Adrenal gland (tissue), 12 donors: Measurements from ENCODE around the gene SEMA3F. TPM values are rescaled to one million over a fixed set of nuclear protein-coding genes. Genes with fewer than 3 reads are reported as not detected.

Experiments used
- DNase-seq, 7 donors: peaks; one replicate each; pipeline ENCODE4 v3.0.0-alpha.2; 2019 to 2020
- H3K27ac ChIP-seq, 5 donors: fragments of 200-600 bp; sonication (generic) in 4 of 5; 1 replicate in 3 of 5; 2 replicates in 2 of 5; pipeline versions ENCODE4 v1.5.1 to v1.8.0; 2016 to 2020; ENCODE audit warnings: mild to moderate bottlenecking in 1 of 5
- H3K27me3 ChIP-seq: fragments of 200-600 bp; 2 replicates; pipeline ENCODE4 v1.8.0; 2021
- H3K36me3 ChIP-seq, 2 donors: fragments of 200-600 bp; replicated peaks in 1 of 2; 1 replicate in 1 of 2; 2 replicates in 1 of 2; pipeline versions ENCODE4 v1.5.1 to v1.8.0; 2018 to 2022
- H3K4me1 ChIP-seq, 2 donors: fragments of 200-600 bp; replicated peaks in 1 of 2; 1 replicate in 1 of 2; 2 replicates in 1 of 2; pipeline versions ENCODE4 v1.5.1 to v1.8.0; 2018 to 2021
- H3K4me3 ChIP-seq, 4 donors: fragments of 200-600 bp; sonication (generic) in 3 of 4; one replicate each; pipeline ENCODE4 v1.5.1; 2016 to 2018
- H3K9me3 ChIP-seq, 3 donors: fragments of 200-600 bp; sonication (generic) in 1 of 3; replicated peaks in 1 of 3; 1 replicate in 2 of 3; 2 replicates in 1 of 3; pipeline versions ENCODE4 v1.5.1 to v1.8.0; 2016 to 2021
- CTCF ChIP-seq, 6 experiments: fragments of 450-650 bp in 4 of 6; fragments of 200-600 bp in 2 of 6; sonication (generic) in 1 of 6; IDR thresholded peaks; 1 replicate in 5 of 6; 2 replicates in 1 of 6; pipeline versions ENCODE4 v1.5.1 to v1.8.0; 2016 to 2021; ENCODE audit warnings: antibody characterized with exemption in 6 of 6, mild to moderate bottlenecking in 2 of 6, moderate library complexity in 1 of 6
- POLR2A ChIP-seq, 2 donors: fragments of 450-650 bp; IDR thresholded peaks; one replicate each; pipeline ENCODE4 v1.6.1; 2017; ENCODE audit warnings: antibody characterized with exemption in 2 of 2, mild to moderate bottlenecking in 2 of 2, moderate library complexity in 1 of 2
- WGBS, 4 donors: extraction: QIAGEN DNeasy Blood & Tissue Kit in 2 of 4; methylation state at CpG; one replicate each; pipeline versions ENCODE4 v1.1.5 to v1.1.7; 2013 to 2017; 5-methylcytosine and 5-hydroxymethylcytosine counted together
- intact Hi-C, 2 donors: fragments of 100-400 bp; cut with DNase I; formaldehyde crosslinking; loops; one replicate each; pipeline versions ENCODE4 v1.14.1 to v1.15.0; 2022 to 2023
- microRNA counts, 2 donors: library from miRNA; unstranded; fragments of <30 nt; microRNA quantifications; one replicate each; lab custom pipeline; 2016
- microRNA-seq, 3 donors: library from miRNA; unstranded; fragments of <30 nt; microRNA quantifications; one replicate each; pipeline ENCODE4, GENCODE V29; 2017 to 2020
- polyA plus RNA-seq, 3 donors: library from polyadenylated mRNA; stranded (reverse); fragments of 200-250 nt in 2 of 3; fragments of 350-450 nt in 1 of 3; fragmentation: Illumina TruSeq in 1 of 3; extraction: RNeasy Lipid Tissue Mini Kit (QIAGEN cat#74804) in 1 of 3; gene quantifications; one replicate each; pipeline ENCODE4 v1.2.3, GENCODE V29; 2013 to 2014
- small RNA-seq, 2 donors: library from RNA; depleted of rRNA; stranded (forward); fragments of <200 nt; gene quantifications; one replicate each; pipeline ENCODE3, GENCODE V24; 2016
- total RNA-seq, 9 donors: library from RNA; depleted of rRNA in 4 of 9; stranded (reverse); fragments of >200 nt in 4 of 9; fragments of 120-200 nt in 1 of 9; fragmentation: NEBNext Ultra II Directional in 1 of 9; extraction: Animal tissue kit (Norgen Biotek cat#: 25700) in 1 of 9; gene quantifications; one replicate each; pipeline versions ENCODE4 v1.1.0 to v1.2.4, GENCODE V29; 2013 to 2023
- donor health status: healthy with polysubstance abuse.
- donor health status: Bipolar disorder and iron deficiency.
- donor health status: DM: yes; HTN: yes; CAD: no.
- donor health status: DM: no; HTN: no; CAD: no.
- donor health status: DM: no; HTN: no; CAD: no.
- donor health status: DM: yes; HTN: yes; CAD: no.

Gene SEMA3F
- total and polyA plus RNA-seq, 12 donors = 1.6 to 21.1 (median 13.6) TPM

- WGBS, 4 donors = 0 to 3% (median 1%) methylated on average over 6 to 7 of the region's 7 CpGs
- no peaks in the 10 kb centered on the region for H3K27me3 ChIP-seq
- H3K4me1 ChIP-seq = peaks cover 26 to 46% of the 10 kb centered on the region in 2 donors
- H3K36me3 ChIP-seq = no peaks in the 10 kb centered on the region
- intact Hi-C loops = no loop called here
- H3K9me3 ChIP-seq = no peaks in the 10 kb centered on the region
- peak in 3 of 7 donors; percentile 48 to 66 (median 59) for DNase-seq
- no peak for TF ChIP-seq CTCF (IDR thresholded peaks at IDR 0.05)
- no peak for TF ChIP-seq POLR2A (IDR thresholded peaks at IDR 0.05)
- H3K27ac ChIP-seq = peak overlapping the region; percentile 80 to 96 (median 86)
- peak overlapping the region; percentile 49 to 84 (median 68) for H3K4me3 ChIP-seq
Measured at GRCh38 chr3:50237133-50237651, 82.1 kb downstream of the SEMA3F start.

- H3K9me3 ChIP-seq = no peaks in the 10 kb centered on the region
- TF ChIP-seq POLR2A (IDR thresholded peaks at IDR 0.05) = peak in 1 of 2 donors; percentile 92
- peak in 1 of 6 experiments; percentile 6 for TF ChIP-seq CTCF (IDR thresholded peaks at IDR 0.05)
- H3K4me3 ChIP-seq = peak overlapping the region; percentile 16 to 84 (median 68)
- peaks cover 26 to 51% of the 10 kb centered on the region in 2 donors for H3K4me1 ChIP-seq
- H3K36me3 ChIP-seq = no peaks in the 10 kb centered on the region
- intact Hi-C loops = no loop called here
- peak overlapping the region; percentile 80 to 96 (median 86) for H3K27ac ChIP-seq
- 1 to 4% (median 1%) methylated on average over 5 to 31 of the region's 31 CpGs; no CpG with 5 or more reads in 1 of the 4 donors for WGBS, 4 donors
- peak; percentile 75 to 94 (median 89) for DNase-seq
- no peaks in the 10 kb centered on the region for H3K27me3 ChIP-seq
Measured at GRCh38 chr3:50237754-50238548, 82.8 kb downstream of the SEMA3F start.

GRCh38 chr3:50238549-50239026 lies 83.5 kb downstream of the SEMA3F start:
- no peak for TF ChIP-seq POLR2A (IDR thresholded peaks at IDR 0.05)
- TF ChIP-seq CTCF (IDR thresholded peaks at IDR 0.05) = peak in 1 of 6 experiments; percentile 5
- H3K27ac ChIP-seq = peak overlapping the region; percentile 80 to 96 (median 86)
- intact Hi-C loops = no loop called here
- no peaks in the 10 kb centered on the region for H3K27me3 ChIP-seq
- H3K4me3 ChIP-seq = peak overlapping the region in 2 of 4 donors; percentile 65 to 71
- peaks cover 29 to 58% of the 10 kb centered on the region in 2 donors for H3K4me1 ChIP-seq
- no peaks in the 10 kb centered on the region for H3K36me3 ChIP-seq
- DNase-seq = peak; percentile 89 to 96 (median 95)
- H3K9me3 ChIP-seq = no peaks in the 10 kb centered on the region
- WGBS, 4 donors = 2 to 19% (median 15%) methylated on average over 6 to 7 of the region's 7 CpGs; no CpG with 5 or more reads in 1 of the 4 donors

MicroRNAs encoded within 50 kb of the gene (microRNA counts, 767-probe panel; counts per million panel counts)
- 0 counts per million in 2 donors for microRNA hsa-miR-566 (lab: Ali Mortazavi, UCI)

Small RNAs within 50 kb of the gene (microRNA-seq; reads per million reads assigned to microRNA genes)
- gene MIR566 = 0 reads per million in 3 donors
- 0 reads per million in 3 donors for gene MIR5787

Small RNAs within 50 kb of the gene (small RNA-seq; reads per million reads assigned to genes)
- 0 reads per million in 2 donors for gene MIR566
- 0 reads per million in 2 donors for gene MIR5787

Other genes with a start within 250 kb of the SEMA3F start
- 10 to 100 TPM; 11.5 to 21.9 (median 14.6) TPM for gene MON1A, start 225.5 kb upstream of the SEMA3F start, total RNA-seq
- 10 to 100 TPM; 10.6 to 14.2 (median 12.9) TPM for gene MON1A, start 225.5 kb upstream of the SEMA3F start, polyA plus RNA-seq
- gene RBM6, start 215.2 kb upstream of the SEMA3F start, total RNA-seq = 100 to 1,000 TPM in 3 of 9 donors, 10 to 100 TPM in 6; 34.8 to 129 (median 70.4) TPM
- gene RBM6, start 215.2 kb upstream of the SEMA3F start, polyA plus RNA-seq = 100 to 1,000 TPM in 2 of 3 donors, 10 to 100 TPM in 1; 54.6 to 700 (median 224) TPM
- gene RBM5, start 66.4 kb upstream of the SEMA3F start, total RNA-seq = 100 to 1,000 TPM in 7 of 9 donors, 10 to 100 TPM in 2; 51.9 to 224 (median 118) TPM
- gene RBM5, start 66.4 kb upstream of the SEMA3F start, polyA plus RNA-seq = 100 to 1,000 TPM; 108 to 152 (median 110) TPM
- gene GNAT1, start 36.3 kb downstream of the SEMA3F start, total RNA-seq = not detected
- not detected for gene GNAT1, start 36.3 kb downstream of the SEMA3F start, polyA plus RNA-seq
- gene SLC38A3, start 49.9 kb downstream of the SEMA3F start, total RNA-seq = 10 to 100 TPM in 1 of 9 donors, under 1 TPM in 6, not detected in 2; 0.07 to 48.8 (median 0.61) TPM
- under 1 TPM; 0.05 to 0.30 (median 0.08) TPM for gene SLC38A3, start 49.9 kb downstream of the SEMA3F start, polyA plus RNA-seq
- 100 to 1,000 TPM; 109 to 275 (median 202) TPM for gene GNAI2, start 80.9 kb downstream of the SEMA3F start, total RNA-seq
- 100 to 1,000 TPM; 133 to 163 (median 157) TPM for gene GNAI2, start 80.9 kb downstream of the SEMA3F start, polyA plus RNA-seq
- 100 to 1,000 TPM in 7 of 9 donors, 10 to 100 TPM in 1, 1 to 10 TPM in 1; 6.0 to 468 (median 217) TPM for gene SEMA3B, start 113.8 kb downstream of the SEMA3F start, total RNA-seq
- gene SEMA3B, start 113.8 kb downstream of the SEMA3F start, polyA plus RNA-seq = 100 to 1,000 TPM; 159 to 496 (median 451) TPM
- under 1 TPM in 4 of 9 donors, not detected in 5; 0.11 to 0.76 (median 0.48) TPM for gene LSMEM2, start 123.8 kb downstream of the SEMA3F start, total RNA-seq
- under 1 TPM; 0.09 to 0.64 (median 0.47) TPM for gene LSMEM2, start 123.8 kb downstream of the SEMA3F start, polyA plus RNA-seq
- gene IFRD2, start 137.1 kb downstream of the SEMA3F start, total RNA-seq = 10 to 100 TPM; 31.6 to 96.3 (median 52.8) TPM
- 100 to 1,000 TPM in 2 of 3 donors, 10 to 100 TPM in 1; 55.9 to 182 (median 144) TPM for gene IFRD2, start 137.1 kb downstream of the SEMA3F start, polyA plus RNA-seq
- 1 to 10 TPM; 1.7 to 5.4 (median 3.5) TPM for gene HYAL3, start 144.1 kb downstream of the SEMA3F start, total RNA-seq
- 1 to 10 TPM; 2.5 to 6.8 (median 3.2) TPM for gene HYAL3, start 144.1 kb downstream of the SEMA3F start, polyA plus RNA-seq
- 10 to 100 TPM in 6 of 9 donors, 1 to 10 TPM in 3; 5.2 to 17.9 (median 10.4) TPM for gene NAA80, start 144.1 kb downstream of the SEMA3F start, total RNA-seq
- 10 to 100 TPM in 2 of 3 donors, 1 to 10 TPM in 1; 6.0 to 19.8 (median 14.0) TPM for gene NAA80, start 144.1 kb downstream of the SEMA3F start, polyA plus RNA-seq
- 10 to 100 TPM in 8 of 9 donors, 1 to 10 TPM in 1; 3.2 to 50.5 (median 35.6) TPM for gene HYAL1, start 148.2 kb downstream of the SEMA3F start, total RNA-seq
- 10 to 100 TPM in 2 of 3 donors, 1 to 10 TPM in 1; 9.7 to 50.1 (median 16.5) TPM for gene HYAL1, start 148.2 kb downstream of the SEMA3F start, polyA plus RNA-seq
- 100 to 1,000 TPM in 4 of 9 donors, 10 to 100 TPM in 5; 62.9 to 186 (median 96.7) TPM for gene HYAL2, start 167.4 kb downstream of the SEMA3F start, total RNA-seq
- 100 to 1,000 TPM in 2 of 3 donors, 10 to 100 TPM in 1; 28.0 to 147 (median 109) TPM for gene HYAL2, start 167.4 kb downstream of the SEMA3F start, polyA plus RNA-seq
- 10 to 100 TPM; 29.0 to 64.3 (median 34.8) TPM for gene TUSC2, start 172.9 kb downstream of the SEMA3F start, total RNA-seq
- gene TUSC2, start 172.9 kb downstream of the SEMA3F start, polyA plus RNA-seq = 10 to 100 TPM; 28.8 to 35.5 (median 31.9) TPM
- gene RASSF1, start 185.5 kb downstream of the SEMA3F start, total RNA-seq = 10 to 100 TPM in 8 of 9 donors, 1 to 10 TPM in 1; 9.8 to 27.4 (median 14.7) TPM
- gene RASSF1, start 185.5 kb downstream of the SEMA3F start, polyA plus RNA-seq = 10 to 100 TPM in 2 of 3 donors, 1 to 10 TPM in 1; 9.6 to 26.4 (median 23.5) TPM
- gene ZMYND10, start 190.4 kb downstream of the SEMA3F start, total RNA-seq = under 1 TPM in 6 of 9 donors, not detected in 3; 0.11 to 0.67 (median 0.40) TPM
- 1 to 10 TPM in 2 of 3 donors, not detected in 1; 1.2 to 1.9 TPM for gene ZMYND10, start 190.4 kb downstream of the SEMA3F start, polyA plus RNA-seq
- 10 to 100 TPM; 16.9 to 36.2 (median 23.0) TPM for gene NPRL2, start 195.5 kb downstream of the SEMA3F start, total RNA-seq
- 10 to 100 TPM; 27.5 to 57.9 (median 45.3) TPM for gene NPRL2, start 195.5 kb downstream of the SEMA3F start, polyA plus RNA-seq
- gene CYB561D2, start 195.5 kb downstream of the SEMA3F start, total RNA-seq = 10 to 100 TPM; 14.0 to 39.9 (median 29.2) TPM
- 10 to 100 TPM; 13.7 to 26.9 (median 16.8) TPM for gene CYB561D2, start 195.5 kb downstream of the SEMA3F start, polyA plus RNA-seq
- 10 to 100 TPM; 48.9 to 88.5 (median 63.6) TPM for gene TMEM115, start 204.2 kb downstream of the SEMA3F start, total RNA-seq
- gene TMEM115, start 204.2 kb downstream of the SEMA3F start, polyA plus RNA-seq = 10 to 100 TPM; 23.6 to 36.6 (median 34.5) TPM